Lower leg skin (tissue), 4 donors: ENCODE data around the gene KPNA6. TPM values are rescaled to one million over a fixed set of nuclear protein-coding genes. Genes with fewer than 3 reads are reported as not detected.

Experiments
- DNase-seq, 2 donors: peaks; one replicate each; pipeline ENCODE4 v3.0.0-alpha.2; 2019; ENCODE audit warnings: low spot score in 2 of 2
- H3K4me3 ChIP-seq: fragments of 200-600 bp; sonication (generic); 2 replicates; pipeline ENCODE4 v1.5.1; 2017; ENCODE audit warnings: mild to moderate bottlenecking, low read depth; ENCODE audit not compliant: poor library complexity, severe bottlenecking
- POLR2A ChIP-seq, 2 donors: fragments of 450-650 bp; IDR thresholded peaks; one replicate each; pipeline ENCODE4 v1.6.1; 2016 to 2017; ENCODE audit warnings: antibody characterized with exemption in 2 of 2, mild to moderate bottlenecking in 1 of 2, moderate library complexity in 1 of 2
- WGBS, 2 donors: methylation state at CpG; one replicate each; pipeline ENCODE4 v1.1.5; 2018; 5-methylcytosine and 5-hydroxymethylcytosine counted together
- intact Hi-C: fragments of 100-400 bp; cut with DNase I; formaldehyde crosslinking; loops from one replicate; pipeline ENCODE4 v1.15.0; 2023; ENCODE audit warnings: low total_unique reads
- total RNA-seq, 4 donors: library from RNA; depleted of rRNA; stranded (reverse); fragments of >200 nt; gene quantifications; one replicate each; pipeline ENCODE4 v1.1.0, GENCODE V29; 2016
- TF ChIP-seq, protein P1 (sequence below), 3 donors: fragments of 450-650 bp; IDR thresholded peaks; one replicate each; pipeline ENCODE4 v1.5.1; 2016; ENCODE audit warnings: antibody characterized with exemption in 3 of 3, mild to moderate bottlenecking in 3 of 3, moderate library complexity in 2 of 3

The KPNA6 gene
- total RNA-seq, 4 donors from 2014 or later: 44.2 to 48.5 (median 44.3) TPM

DNA sequence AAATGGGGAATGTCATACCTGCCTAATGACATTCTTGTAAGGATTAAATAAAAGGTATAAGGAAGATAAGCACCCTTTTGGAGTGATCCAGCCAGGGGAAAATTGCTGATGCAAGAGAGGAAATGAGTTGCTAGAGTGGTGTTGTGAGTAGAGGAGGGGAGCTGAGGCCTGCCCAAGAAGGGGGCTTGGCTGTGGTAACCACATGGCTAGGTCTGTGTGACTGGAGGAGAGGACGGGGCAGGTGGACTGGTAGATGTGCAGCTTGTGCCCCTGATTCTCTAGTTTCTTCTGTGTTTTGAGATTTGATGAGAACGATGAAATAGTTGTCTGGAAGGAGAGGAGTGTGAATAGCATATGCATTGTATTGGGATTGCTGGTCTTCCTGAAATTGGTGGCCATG lies 78.2 kb downstream of the KPNA6 start:
- WGBS, 2 donors: 92 to 98% methylated on average over 2 of the region's 2 CpGs
- DNase-seq: no peak
- no peak overlapping the region for H3K4me3 ChIP-seq
- intact Hi-C loops: no loop called here
- TF ChIP-seq, protein P1, sequence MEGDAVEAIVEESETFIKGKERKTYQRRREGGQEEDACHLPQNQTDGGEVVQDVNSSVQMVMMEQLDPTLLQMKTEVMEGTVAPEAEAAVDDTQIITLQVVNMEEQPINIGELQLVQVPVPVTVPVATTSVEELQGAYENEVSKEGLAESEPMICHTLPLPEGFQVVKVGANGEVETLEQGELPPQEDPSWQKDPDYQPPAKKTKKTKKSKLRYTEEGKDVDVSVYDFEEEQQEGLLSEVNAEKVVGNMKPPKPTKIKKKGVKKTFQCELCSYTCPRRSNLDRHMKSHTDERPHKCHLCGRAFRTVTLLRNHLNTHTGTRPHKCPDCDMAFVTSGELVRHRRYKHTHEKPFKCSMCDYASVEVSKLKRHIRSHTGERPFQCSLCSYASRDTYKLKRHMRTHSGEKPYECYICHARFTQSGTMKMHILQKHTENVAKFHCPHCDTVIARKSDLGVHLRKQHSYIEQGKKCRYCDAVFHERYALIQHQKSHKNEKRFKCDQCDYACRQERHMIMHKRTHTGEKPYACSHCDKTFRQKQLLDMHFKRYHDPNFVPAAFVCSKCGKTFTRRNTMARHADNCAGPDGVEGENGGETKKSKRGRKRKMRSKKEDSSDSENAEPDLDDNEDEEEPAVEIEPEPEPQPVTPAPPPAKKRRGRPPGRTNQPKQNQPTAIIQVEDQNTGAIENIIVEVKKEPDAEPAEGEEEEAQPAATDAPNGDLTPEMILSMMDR (IDR thresholded peaks at IDR 0.05): no peak
- no peak for TF ChIP-seq POLR2A (IDR thresholded peaks at IDR 0.05)

DNA sequence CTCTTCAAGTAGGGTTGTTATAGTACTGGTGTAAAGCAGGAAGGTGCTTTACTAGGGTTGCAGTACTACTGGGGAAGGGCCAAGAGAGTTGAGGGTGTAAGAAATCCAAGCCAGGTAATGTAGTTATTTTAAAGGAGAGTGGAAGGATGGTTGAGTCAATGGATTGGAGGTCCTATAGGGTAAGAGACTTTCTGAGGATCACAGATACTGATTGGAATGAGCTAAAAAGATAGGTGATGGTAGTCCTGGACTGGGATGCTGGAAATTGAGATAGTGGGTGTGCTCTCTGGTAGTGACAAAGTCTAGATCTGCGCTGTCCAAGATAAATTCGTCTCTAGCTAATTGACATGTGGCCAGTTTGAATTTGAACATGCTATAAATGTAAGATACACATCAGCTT lies 78.6 kb downstream of the KPNA6 start:
- TF ChIP-seq, protein P1 (IDR thresholded peaks at IDR 0.05): no peak
- no peak for TF ChIP-seq POLR2A (IDR thresholded peaks at IDR 0.05)
- H3K4me3 ChIP-seq: no peak overlapping the region
- WGBS, 2 donors: 81 to 90% methylated on average over 2 of the region's 2 CpGs
- intact Hi-C loops: no loop called here
- DNase-seq: no peak

DNA sequence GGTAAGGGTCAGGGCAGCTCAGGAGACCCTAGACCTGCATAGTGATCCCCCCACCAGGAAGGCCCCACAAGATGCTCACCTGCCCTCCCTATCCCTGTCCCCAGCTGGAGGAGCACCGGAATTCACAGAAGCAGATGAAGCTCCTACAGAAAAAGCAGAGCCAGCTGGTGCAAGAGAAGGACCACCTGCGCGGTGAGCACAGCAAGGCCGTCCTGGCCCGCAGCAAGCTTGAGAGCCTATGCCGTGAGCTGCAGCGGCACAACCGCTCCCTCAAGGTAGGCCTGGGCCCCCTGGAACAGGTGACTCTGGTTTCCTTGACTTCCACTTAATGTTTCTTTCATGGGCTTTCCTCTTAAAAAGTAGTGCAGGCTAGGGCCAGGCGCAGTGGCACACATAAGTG lies 80.0 kb downstream of the KPNA6 start:
- intact Hi-C loops: no loop called here
- TF ChIP-seq, protein P1 (IDR thresholded peaks at IDR 0.05): no peak
- no peak for TF ChIP-seq POLR2A (IDR thresholded peaks at IDR 0.05)
- WGBS, 2 donors: 97 to 99% methylated on average over 9 of the region's 9 CpGs
- H3K4me3 ChIP-seq: no peak overlapping the region
- DNase-seq: no peak

DNA sequence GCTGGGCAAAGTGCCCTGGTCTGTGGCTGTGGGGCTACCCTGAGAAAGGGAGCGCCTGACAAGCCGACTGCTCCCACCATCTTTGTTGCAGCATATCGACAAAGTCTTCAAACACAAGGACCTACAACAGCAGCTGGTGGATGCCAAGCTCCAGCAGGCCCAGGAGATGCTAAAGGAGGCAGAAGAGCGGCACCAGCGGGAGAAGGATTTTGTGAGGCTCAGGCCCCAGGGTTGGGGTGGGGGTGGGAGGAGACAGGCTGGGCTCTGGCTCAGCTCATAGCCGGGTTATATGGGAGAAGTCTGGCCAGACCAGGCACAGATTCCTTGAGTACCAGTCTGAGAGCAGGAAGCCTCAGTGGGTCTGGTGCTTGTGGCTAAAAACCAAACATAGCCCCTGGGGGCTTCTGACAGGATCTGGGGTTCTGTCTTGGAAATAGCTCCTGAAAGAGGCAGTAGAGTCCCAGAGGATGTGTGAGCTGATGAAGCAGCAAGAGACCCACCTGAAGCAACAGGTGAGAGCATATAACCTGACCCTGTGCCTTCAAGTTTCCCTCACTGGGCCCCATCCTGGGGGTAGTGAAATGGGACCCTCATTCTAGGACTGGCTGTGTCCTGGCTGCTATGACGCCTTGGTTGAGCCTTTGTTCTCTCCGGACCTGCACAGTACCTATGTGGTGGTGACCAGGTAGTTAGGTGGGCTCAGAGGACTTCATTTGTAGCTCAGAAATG lies 84.5 kb downstream of the KPNA6 start:
- TF ChIP-seq, protein P1 (IDR thresholded peaks at IDR 0.05): no peak
- TF ChIP-seq POLR2A (IDR thresholded peaks at IDR 0.05): no peak
- 80 to 93% methylated on average over 7 to 8 of the region's 8 CpGs for WGBS, 2 donors
- intact Hi-C loops: no loop called here
- DNase-seq: no peak
- no peak overlapping the region for H3K4me3 ChIP-seq

DNA sequence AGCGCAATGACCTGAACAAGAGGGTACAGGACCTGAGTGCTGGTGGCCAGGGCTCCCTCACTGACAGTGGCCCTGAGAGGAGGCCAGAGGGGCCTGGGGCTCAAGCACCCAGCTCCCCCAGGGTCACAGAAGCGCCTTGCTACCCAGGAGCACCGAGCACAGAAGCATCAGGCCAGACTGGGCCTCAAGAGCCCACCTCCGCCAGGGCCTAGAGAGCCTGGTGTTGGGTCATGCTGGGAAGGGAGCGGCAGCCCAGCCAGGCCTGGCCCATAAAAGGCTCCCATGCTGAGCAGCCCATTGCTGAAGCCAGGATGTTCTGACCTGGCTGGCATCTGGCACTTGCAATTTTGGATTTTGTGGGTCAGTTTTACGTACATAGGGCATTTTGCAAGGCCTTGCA lies 87.1 kb downstream of the KPNA6 start:
- intact Hi-C loops: no loop called here
- DNase-seq: no peak
- WGBS, 2 donors: 95 to 97% methylated on average over 3 to 6 of the region's 6 CpGs
- no peak overlapping the region for H3K4me3 ChIP-seq
- TF ChIP-seq POLR2A (IDR thresholded peaks at IDR 0.05): no peak
- TF ChIP-seq, protein P1 (IDR thresholded peaks at IDR 0.05): no peak

DNA sequence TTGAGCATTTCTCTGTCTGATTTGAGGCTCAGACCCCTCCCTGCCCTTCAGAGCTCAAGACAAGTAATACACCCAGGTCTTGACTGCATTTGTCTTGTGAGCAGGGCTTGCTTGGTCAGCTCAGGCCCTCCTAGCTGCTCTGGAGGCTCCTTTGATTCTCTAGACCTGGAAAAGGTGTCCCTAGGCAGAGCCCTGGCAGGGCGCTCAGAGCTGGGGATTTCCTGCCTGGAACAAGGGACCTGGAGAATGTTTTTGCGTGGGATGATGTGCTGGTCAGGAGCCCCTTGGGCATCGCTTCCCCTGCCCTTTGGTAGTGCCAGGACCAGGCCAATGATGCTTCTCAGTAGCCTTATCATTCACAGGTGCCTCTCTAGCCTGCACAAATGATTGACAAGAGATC lies 87.7 kb downstream of the KPNA6 start:
- intact Hi-C loops: no loop called here
- TF ChIP-seq, protein P1 (IDR thresholded peaks at IDR 0.05): no peak
- TF ChIP-seq POLR2A (IDR thresholded peaks at IDR 0.05): no peak
- DNase-seq: no peak
- WGBS, 2 donors: 79 to 83% methylated on average over 2 to 3 of the region's 3 CpGs
- H3K4me3 ChIP-seq: no peak overlapping the region
